GM06990 (cell line): Measurements from ENCODE around the gene ZNF19.

Source experiments
- DNase-seq: peaks from one replicate; pipeline ENCODE4 v3.0.0-alpha.2; 2011; ENCODE audit not compliant: insufficient read length; ENCODE audit errors: extremely low read depth
- H3K27me3 ChIP-seq: replicated peaks from 2 replicates; pipeline ENCODE4 v1.6.0; 2011; ENCODE audit warnings: low read length; ENCODE audit not compliant: control insufficient read depth, insufficient read depth
- H3K36me3 ChIP-seq: 2 replicates; pipeline ENCODE4 v1.5.1; 2011; ENCODE audit warnings: low read length; ENCODE audit not compliant: control insufficient read depth, insufficient read depth
- H3K4me3 ChIP-seq: replicated peaks from 2 replicates; pipeline ENCODE4 v1.5.1; 2011; ENCODE audit warnings: low read depth, mild to moderate bottlenecking, control low read depth, low read length
- CTCF ChIP-seq: IDR thresholded peaks from 2 replicates; pipeline ENCODE4 v1.5.1; 2011; ENCODE audit warnings: low read length, control low read depth, mild to moderate bottlenecking, inconsistent platforms; ENCODE audit not compliant: insufficient read depth, poor library complexity, severe bottlenecking

The ZNF19 gene

GRCh38 chr16:71453036-71453435 is 36.1 kb downstream of the ZNF19 start:
- Histone ChIP-seq H3K36me3 (peaks cover 25% of the 10 kb centered on the region), H3K27me3 (no peaks in the 10 kb centered on the region), H3K4me3 (no peak overlapping the region)
- TF ChIP-seq CTCF, result no peak
- DNase-seq, result no peak

- H3K27me3 ChIP-seq, result no peaks in the 10 kb centered on the region
- peaks cover 18% of the 10 kb centered on the region for H3K36me3 ChIP-seq
- TF ChIP-seq CTCF, result no peak
- H3K4me3 ChIP-seq, result no peak overlapping the region
- DNase-seq, result no peak
Measured at GRCh38 chr16:71449020-71449419, 40.1 kb downstream of the ZNF19 start.

- no peak for TF ChIP-seq CTCF
- Histone ChIP-seq H3K4me3 (no peak overlapping the region), H3K36me3 (peaks cover 18% of the 10 kb centered on the region), H3K27me3 (no peaks in the 10 kb centered on the region)
- DNase-seq, result no peak
Measured at GRCh38 chr16:71448274-71448866, 40.8 kb downstream of the ZNF19 start.

- Histone ChIP-seq H3K27me3 (no peaks in the 10 kb centered on the region; the same call in 1 of the 2 replicates), H3K4me3 (no peak overlapping the region), H3K36me3 (peaks cover 1% of the 10 kb centered on the region; the same call in 1 of the 2 replicates)
- no peak for DNase-seq
- TF ChIP-seq CTCF, result no peak
Measured at GRCh38 chr16:71443714-71444113, 45.4 kb downstream of the ZNF19 start.

- Histone ChIP-seq H3K27me3 (no peaks in the 10 kb centered on the region; the same call in 1 of the 2 replicates), H3K4me3 (no peak within 1 kb of the TSS), H3K36me3 (no peaks in the 10 kb centered on the region)
- DNase-seq, result no peak
- no peak for TF ChIP-seq CTCF
Measured at GRCh38 chr16:71442051-71442440, 47.1 kb downstream of the ZNF19 start, which contains the start of gene TLE7. TLE7 (minus strand) TSS chr16:71442054; CDS start chr16:71433324, 8,730 bp downstream.

GRCh38 chr16:71441348-71442050 is 47.6 kb downstream of the ZNF19 start:
- no peak for TF ChIP-seq CTCF
- H3K4me3 ChIP-seq, result no peak overlapping the region
- no peaks in the 10 kb centered on the region; the same call in 1 of the 2 replicates for H3K27me3 ChIP-seq
- DNase-seq, result no peak
- H3K36me3 ChIP-seq, result no peaks in the 10 kb centered on the region
